NT2/D1 (cell line): Measurements from ENCODE around the gene P3H3.

Experiments
- SUZ12 ChIP-seq: IDR thresholded peaks from 2 replicates; pipeline ENCODE4 v1.6.1; 2011; ENCODE audit not compliant: insufficient read length, insufficient read depth; ENCODE audit errors: extremely low read depth
- YY1 ChIP-seq: IDR thresholded peaks from 2 replicates; pipeline ENCODE4 v1.6.1; 2011; ENCODE audit not compliant: insufficient read length, insufficient read depth
- ZNF274 ChIP-seq: IDR thresholded peaks from 2 replicates; pipeline ENCODE4 v1.6.1; 2011; ENCODE audit warnings: mild to moderate bottlenecking, low read depth, low read length

GRCh38 chr12:6784761-6785160 lies 43.4 kb upstream of the P3H3 start:
- TF ChIP-seq ZNF274 (no peak), SUZ12 (no peak), YY1 (no peak)
